Stimulated activated naive CD4-positive, alpha-beta T cell (primary cell): Measurements from ENCODE around the gene KCTD10.
"Not testable (repeated sequence)": the region's sequence is repeated elsewhere in the genome, so short reads cannot be mapped to it uniquely, and the experiment has no call there.

Experiments
- DNase-seq, 6 experiments: peaks; one replicate each; lab custom pipeline; 2025; lab: John Stamatoyannopoulos, UW

KCTD10 gene

DNA sequence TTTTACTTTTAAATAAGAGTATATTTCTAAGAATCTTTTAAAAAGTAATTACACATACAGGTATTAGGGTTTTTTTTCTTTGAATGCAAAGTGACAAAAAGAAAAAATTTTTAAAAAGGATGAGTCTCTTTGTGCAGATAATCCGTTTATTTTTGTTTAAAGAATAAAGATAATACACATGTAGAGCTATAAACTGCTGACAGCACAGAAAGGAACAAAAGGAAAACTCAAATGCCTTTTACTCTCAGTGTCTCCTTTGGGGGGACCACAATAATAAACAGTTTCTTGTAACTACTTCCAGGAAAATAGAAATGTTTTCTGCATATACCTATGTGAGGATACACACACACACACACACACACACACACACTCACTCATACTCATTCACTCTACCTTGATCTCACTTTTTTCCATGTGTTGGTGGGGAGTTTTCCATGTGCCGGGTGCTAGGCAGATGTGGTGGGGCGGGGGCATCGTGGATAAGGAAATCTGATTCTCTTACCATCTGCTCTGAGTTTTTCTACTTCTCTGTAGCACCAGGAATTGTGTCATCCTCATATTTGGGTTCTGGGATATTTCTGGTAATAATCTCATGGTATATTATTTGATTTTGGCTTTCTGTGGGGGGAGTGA is 58.1 kb downstream of the KCTD10 start:
- no peak for DNase-seq

GRCh38 chr12:109406147-109406546 is 71.0 kb downstream of the KCTD10 start:
- DNase-seq = not testable (repeated sequence)

- not testable (repeated sequence) for DNase-seq
These were observed 72.3 kb downstream of the KCTD10 start for GRCh38 chr12:109404841-109405240.
